ELF-1 (cell line): Measurements from ENCODE around the gene CD34.
A peak's percentile ranks its signal among the peaks of the same experiment; 100 is the strongest.
"Not testable (repeated sequence)": the region's sequence is repeated elsewhere in the genome, so short reads cannot be mapped to it uniquely, and the experiment has no call there.

Source experiments
- DNase-seq: peaks from one replicate; pipeline ENCODE4 v3.0.0-alpha.2; 2016; ENCODE audit warnings: low read depth, low spot score

CD34 gene

DNA sequence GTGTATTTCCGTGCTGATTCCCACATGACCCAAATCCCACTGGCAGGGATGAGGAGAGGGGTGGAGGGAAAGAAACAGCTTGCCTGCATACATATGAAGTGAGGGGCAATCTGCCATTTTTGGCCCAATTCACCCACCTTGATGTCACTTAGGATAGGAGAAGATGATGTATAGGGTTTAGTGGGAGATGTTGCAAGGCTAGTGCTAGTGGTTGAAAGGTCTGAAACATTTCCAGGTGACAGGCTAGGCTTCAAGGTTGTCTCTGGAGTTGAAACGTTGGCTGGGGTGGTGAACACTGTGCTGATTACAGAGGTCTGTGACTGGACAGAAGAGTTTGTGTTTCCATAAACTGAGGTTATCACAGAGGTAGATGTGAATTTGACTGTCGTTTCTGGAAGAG lies 12.1 kb downstream of the CD34 start:
- no peak for DNase-seq

DNA sequence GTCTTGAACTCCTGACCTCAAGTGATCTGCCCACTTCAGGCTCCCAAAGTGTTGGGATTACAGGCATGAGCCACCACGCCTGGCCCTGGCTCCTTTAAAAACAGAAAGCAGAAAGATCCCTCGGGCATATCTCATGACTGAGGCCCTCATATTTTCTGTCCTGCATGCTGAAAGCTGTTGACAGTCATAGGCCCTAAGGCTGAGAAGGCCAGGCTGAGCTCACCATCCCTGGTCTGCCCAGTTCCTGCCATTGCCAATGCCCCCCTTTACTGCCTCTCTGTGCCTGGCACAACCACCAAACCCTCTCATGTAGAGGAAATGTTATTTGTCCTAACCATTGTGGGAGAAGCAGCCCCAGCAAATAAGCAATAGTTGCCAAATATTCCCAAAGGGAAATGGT lies 12.7 kb downstream of the CD34 start:
- no peak for DNase-seq

DNA sequence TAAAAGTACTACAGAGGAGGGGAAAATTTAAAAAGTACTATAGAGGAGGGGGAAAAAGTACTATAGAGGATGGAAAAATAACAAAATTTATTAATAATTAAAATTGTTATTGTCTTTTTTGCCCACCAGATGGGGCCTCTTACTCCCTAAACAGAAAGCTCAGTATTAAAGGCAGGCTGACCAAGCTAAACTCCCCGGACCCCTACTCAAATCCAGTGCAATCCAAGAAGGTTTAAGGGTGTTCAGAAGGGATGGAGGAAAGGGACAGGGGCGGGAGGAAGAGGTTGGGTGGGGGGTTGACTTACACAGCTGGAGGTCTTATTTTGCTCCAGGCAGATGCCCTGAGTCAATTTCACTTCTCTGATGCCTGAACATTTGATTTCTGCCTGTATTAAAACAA lies 13.7 kb downstream of the CD34 start:
- DNase-seq: no peak

DNA sequence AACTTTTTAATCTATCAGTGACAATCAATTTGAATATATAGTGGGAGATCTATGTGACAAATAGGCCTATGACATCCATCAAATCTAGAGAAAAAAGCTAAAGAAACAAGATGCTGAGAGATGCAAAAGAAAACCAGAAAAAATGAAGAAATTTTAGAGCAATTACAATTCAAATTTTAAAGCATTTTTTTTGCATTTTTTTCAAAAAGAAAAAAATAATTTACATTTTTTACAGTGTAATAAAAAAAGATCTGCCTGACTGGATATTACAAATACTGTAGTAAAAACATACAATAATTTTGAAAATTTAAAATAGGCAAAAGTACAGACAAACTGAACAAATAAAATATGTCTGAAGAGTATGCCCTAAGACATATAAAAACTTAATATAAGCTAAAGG lies 14.4 kb downstream of the CD34 start:
- DNase-seq: no peak

DNA sequence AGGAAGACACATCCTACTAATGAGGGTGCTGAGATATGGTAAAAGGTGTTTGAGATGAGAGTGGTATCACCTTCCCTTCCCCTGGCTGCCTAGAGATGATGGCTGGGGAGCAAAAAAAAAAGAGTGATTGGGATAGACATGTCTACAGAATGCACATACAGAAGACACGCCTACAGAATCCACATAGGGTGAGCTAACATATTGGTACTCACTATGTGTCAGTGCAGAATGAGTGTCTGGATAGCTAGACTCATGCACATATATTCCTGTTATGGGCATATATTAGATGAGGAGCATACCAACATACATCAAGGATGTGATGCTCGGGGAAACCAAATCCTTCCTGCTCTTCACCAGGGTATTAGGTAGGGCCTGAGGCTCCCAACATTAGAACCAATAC lies 16.2 kb downstream of the CD34 start:
- DNase-seq: no peak

- no peak for DNase-seq
These were observed 17.0 kb downstream of the CD34 start for GRCh38 chr1:207893737-207894582.

- DNase-seq: no peak
These were observed 18.2 kb downstream of the CD34 start for GRCh38 chr1:207892764-207893163.

DNA sequence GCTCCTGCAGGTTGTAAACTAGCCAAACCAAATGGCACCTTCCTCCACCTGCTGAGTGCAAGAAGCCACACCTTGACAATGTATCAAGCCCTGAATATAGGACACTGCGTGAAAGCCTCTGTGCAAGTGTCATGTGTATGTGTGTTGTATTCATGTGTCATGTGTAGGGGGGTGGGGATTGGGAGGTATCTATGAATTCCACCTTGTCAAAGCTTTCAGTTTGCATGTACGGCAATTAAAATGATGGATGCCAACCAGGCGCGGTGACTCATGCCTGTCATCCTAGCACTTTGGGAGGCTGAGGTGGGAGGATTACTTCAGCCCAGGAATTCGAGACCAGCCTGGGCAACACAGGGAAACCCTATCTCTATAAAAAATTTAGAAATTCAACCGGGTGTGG lies 19.8 kb downstream of the CD34 start:
- no peak for DNase-seq

DNA sequence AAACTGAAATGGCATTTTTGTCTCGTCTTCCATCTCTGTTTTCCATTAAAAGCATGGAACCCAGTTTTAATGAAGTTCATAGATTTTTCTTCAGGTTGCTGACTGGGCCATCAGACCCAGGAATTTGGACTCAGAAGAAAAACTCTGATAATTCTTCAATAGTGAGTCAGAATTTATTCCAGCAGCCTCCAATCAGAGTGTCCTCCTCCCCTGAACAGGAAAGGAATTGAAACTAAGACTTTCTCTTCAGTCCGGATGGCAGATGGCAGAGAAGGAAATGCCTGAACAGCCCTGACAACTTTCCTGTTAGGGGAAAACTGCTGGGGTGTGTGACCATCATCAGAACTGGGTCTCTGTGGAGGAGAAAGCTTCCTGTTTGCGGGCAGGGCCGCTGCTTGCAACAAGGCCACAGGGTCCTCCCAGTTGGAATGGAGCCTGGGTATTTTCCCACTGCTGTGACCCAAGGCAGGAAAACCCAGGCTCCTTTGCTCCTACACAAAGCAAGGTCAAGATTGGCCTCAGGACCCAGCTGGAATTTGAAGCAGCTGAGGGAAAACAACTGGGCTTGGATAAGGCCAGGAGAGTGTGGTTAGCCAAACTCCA lies 20.7 kb downstream of the CD34 start:
- peak; percentile 42 for DNase-seq

DNA sequence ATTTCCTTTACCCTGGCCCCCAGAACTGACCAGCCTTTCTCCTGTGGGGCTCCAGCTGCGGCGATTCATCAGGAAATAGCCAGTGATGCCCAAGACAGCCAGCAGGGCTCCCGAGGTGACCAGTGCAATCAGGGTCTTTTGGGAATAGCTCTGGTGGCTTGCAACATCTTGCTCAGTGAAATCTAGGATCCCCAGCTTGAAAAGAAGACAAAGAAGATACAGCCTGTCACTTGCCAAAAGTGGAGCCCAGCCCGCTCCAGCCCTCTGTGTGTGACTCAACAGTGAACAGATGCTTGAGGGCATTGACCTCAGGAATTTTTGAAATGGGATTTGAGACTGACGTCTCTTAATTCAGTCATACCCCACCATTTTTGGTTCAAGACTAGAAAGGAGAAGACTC lies 22.3 kb downstream of the CD34 start:
- DNase-seq: no peak

DNA sequence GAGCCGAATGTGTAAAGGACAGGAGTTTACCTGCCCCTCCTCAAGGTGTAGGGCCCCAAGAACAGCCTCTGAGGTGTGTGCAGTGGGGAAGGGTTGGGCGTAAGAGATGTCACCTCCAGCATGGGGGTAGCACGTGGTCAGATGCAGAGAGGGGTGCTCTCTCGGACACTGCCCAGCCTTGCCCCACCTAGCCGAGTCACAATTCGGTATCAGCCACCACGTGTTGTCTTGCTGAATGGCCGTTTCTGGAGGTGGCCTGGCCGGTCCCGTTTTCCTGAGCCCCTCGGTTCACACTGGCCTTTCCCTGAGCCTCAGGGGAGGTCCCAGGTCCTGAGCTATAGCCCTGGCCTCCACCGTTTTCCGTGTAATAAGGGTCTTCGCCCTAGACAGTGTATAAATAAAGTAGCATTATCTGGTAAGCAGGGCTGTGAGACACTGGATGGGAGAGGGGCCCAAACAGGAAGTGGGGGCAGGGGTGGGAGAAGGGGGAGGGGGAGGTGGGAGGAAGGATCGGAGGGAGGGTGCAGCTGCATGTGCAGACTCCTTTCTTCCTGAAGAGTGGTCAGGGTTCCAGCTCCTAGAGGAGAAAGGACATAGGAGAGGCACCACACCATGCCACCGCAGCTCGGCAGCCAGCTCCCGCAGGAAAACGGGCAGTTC lies 23.3 kb downstream of the CD34 start:
- DNase-seq: no peak

- no peak for DNase-seq
These were observed 24.7 kb downstream of the CD34 start for GRCh38 chr1:207886227-207886626.

GRCh38 chr1:207885129-207886032 lies 25.5 kb downstream of the CD34 start:
- DNase-seq: peak; percentile 86

- no peak for DNase-seq
These were observed 26.5 kb downstream of the CD34 start for GRCh38 chr1:207884266-207885029.

- DNase-seq: no peak
These were observed 27.2 kb downstream of the CD34 start for GRCh38 chr1:207883660-207884250.

DNA sequence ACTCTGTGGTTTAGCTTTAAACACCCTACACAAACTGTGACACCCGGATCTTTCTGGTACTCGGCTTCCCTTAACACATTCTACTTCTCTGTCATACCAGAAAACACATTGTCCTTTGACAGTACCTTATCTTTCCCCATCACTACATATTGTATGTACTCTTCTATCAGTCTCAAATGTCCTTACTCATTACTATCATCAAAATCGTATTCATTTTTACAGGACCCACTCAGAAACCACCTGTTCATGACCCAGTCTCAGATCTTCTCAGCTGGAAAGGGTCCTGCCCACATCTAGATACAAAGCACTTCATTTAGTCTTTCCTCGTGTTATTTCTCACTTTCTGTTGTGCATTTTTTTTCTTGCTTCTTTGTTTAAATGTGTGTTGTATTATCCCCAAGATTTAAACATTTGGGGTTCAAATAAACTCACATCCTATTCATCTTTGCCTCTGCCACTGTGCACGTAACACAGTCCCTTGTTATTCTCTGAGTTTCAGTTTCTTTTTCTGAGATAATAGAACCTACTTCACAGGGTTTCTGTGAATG lies 27.7 kb downstream of the CD34 start:
- no peak for DNase-seq

DNA sequence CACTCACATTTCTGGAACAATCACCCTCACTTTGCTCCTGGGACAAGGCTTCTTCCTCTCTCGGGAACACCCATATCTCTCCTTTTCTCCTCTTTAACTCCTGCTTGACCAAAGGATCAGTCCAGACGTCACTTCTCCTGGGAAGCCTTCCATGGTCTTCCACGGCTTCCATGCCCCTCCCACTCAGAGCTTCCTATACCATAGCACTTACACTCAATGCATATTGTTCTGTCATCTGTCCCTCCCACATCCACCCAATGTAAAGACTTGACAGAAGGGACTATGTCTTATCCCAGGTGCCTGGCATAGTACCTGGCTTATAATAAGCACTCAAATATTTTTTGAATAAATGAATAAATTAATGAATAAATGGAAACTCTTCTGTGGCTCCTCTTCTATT lies 28.2 kb downstream of the CD34 start:
- no peak for DNase-seq

DNA sequence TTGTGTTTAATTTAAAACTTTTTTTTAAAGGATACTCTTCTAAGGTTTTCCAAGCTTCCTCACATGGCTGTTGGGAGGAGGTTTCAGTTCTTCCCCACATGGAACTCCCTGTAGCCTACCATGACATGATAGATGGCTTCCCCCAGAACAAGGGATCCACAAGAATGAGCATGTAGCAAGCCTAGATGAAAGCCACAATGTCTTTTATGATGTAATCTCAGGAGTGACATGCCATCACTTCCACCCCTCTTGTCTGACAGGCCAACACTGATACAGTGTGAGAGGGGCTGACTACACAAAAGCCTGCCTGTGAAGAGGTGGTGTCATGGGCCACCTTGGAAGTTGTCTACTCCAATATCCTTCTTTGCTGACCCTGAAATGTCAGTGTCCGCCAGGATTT lies 32.0 kb downstream of the CD34 start:
- DNase-seq: no peak

GRCh38 chr1:207877914-207878313 lies 33.0 kb downstream of the CD34 start:
- DNase-seq: not testable (repeated sequence)

DNA sequence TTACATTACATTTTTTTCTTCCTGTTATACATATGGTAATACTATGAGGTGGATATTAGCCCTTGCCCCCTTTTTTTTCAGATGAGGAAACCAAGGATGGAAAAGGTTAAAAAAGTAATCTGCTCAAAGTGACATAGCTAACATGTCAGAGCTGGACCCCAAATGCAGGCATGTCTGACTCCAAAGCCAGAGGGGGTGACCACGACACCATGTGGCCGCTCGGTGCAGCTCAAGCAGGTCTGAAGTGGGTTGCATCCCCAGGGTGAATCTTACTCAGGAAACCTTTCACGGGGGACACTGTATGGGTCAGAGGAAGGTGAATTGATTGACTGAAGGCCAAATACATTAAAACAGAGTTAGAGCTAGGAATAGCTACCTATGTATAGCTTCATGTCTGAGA lies 34.8 kb downstream of the CD34 start:
- no peak for DNase-seq
